ENCODE results near the gene LYZL4. TPM values are rescaled to one million over a fixed set of nuclear protein-coding genes. Genes with fewer than 3 reads are reported as not detected.

The LYZL4 gene
- total and polyA plus RNA-seq, 2 of the 4 experiments (the other 2 are of a cell fraction) = not detected

GRCh38 chr3:42366550-42366949 lies 43.9 kb downstream of the LYZL4 start:
- dilution Hi-C loops (cut with HindIII; ENCODE audit: low sequenced_read_pairs, unreplicated experiment) (no loop called here), intact Hi-C loops (cut with micrococcal nuclease) (no loop called here), in situ Hi-C loops (cut with MboI; ENCODE audit: low sequenced_read_pairs) (no loop called here)
- H2BK15ac ChIP-seq (ENCODE audit: low read depth, low read length) = no peak overlapping the region
- no peak overlapping the region for H3K56ac ChIP-seq (ENCODE audit: extremely low read depth, insufficient read depth, low read length)
- H3K79me1 ChIP-seq (ENCODE audit: low read depth in 1 of 2, low read length in 2 of 2) = no peaks in the 10 kb centered on the region
- no peak overlapping the region for H3K27ac ChIP-seq (ENCODE audit: insufficient read depth, low read length)
- H3K23ac ChIP-seq (ENCODE audit: low read depth, low read length) = no peak overlapping the region
- no peak overlapping the region for H3K4me2 ChIP-seq (ENCODE audit: low read depth, low read length)
- ATAC-seq (ENCODE audit: low read depth) (no peak), DNase-seq (no peak)
- no peaks in the 10 kb centered on the region for H3K27me3 ChIP-seq (ENCODE audit: control insufficient read depth, insufficient read depth, low read length)
- no peak overlapping the region for H4K5ac ChIP-seq (ENCODE audit: low read depth, low read length)
- H3K4me3 ChIP-seq (ENCODE audit: insufficient read depth, low read depth, low read length) = no peak overlapping the region
- no peaks in the 10 kb centered on the region for H3K4me1 ChIP-seq (ENCODE audit: control insufficient read depth, insufficient read depth, low read length)
- ChIA-PET POLR2A (ENCODE audit: unreplicated experiment) (no interaction called here), CTCF (no interaction called here)
- H2BK20ac ChIP-seq (ENCODE audit: low read depth, low read length) = no peak overlapping the region
- no peaks in the 10 kb centered on the region for H4K20me1 ChIP-seq (ENCODE audit: insufficient read depth, low read length)
- no peak overlapping the region for H3K4ac ChIP-seq (ENCODE audit: low read depth, low read length)
- H2AFZ ChIP-seq (replicated peaks; ENCODE audit: low read length, poor library complexity) = no peak overlapping the region
- H3K9me3 ChIP-seq (ENCODE audit: control insufficient read depth, insufficient read depth, low read length) = 0 out of 2 replicates have a peak, but pooled peaks cover 2% of the 10 kb centered on the region
- no peak overlapping the region for H2BK5ac ChIP-seq (ENCODE audit: low read depth, low read length, poor library complexity, severe bottlenecking)
- 29% methylated on average over 1 of the region's 3 CpGs; no CpG with 5 or more reads in 1 of the 2 experiments for WGBS, 2 experiments (ENCODE audit: extremely low coverage in 2 of 2, insufficient read length in 1 of 2)
- H2AK9ac ChIP-seq (replicated peaks; ENCODE audit: low read depth, low read length, poor library complexity) = no peak overlapping the region
- H3K18ac ChIP-seq (ENCODE audit: low read depth, low read length) = no peak overlapping the region
- H3K9me1 ChIP-seq (ENCODE audit: insufficient read depth, low read length) = no peaks in the 10 kb centered on the region
- no peak for TF ChIP-seq CTCF (conservative IDR thresholded peaks at IDR 0.05; ENCODE audit: low read depth, low read length)
- no peak for TF ChIP-seq CHD1 (IDR thresholded peaks at IDR 0.05; ENCODE audit: low read depth, low read length)
- TF ChIP-seq ELK1 (IDR thresholded peaks at IDR 0.05; ENCODE audit: borderline replicate concordance, low read depth, low read length) = no peak
- no peak for TF ChIP-seq RAD21 (IDR thresholded peaks at IDR 0.05; ENCODE audit: low read length)
- TF ChIP-seq BHLHE40 (IDR thresholded peaks at IDR 0.05; ENCODE audit: low read depth, low read length) = no peak
- no peak for TF ChIP-seq NFE2L2 (IDR thresholded peaks at IDR 0.05; ENCODE audit: low read depth, low read length)
- TF ChIP-seq MXI1 (IDR thresholded peaks at IDR 0.05; ENCODE audit: borderline replicate concordance, low read depth, low read length) = no peak
- TF ChIP-seq RCOR1 (IDR thresholded peaks at IDR 0.05; ENCODE audit: insufficient replicate concordance, low read length) = no peak
- TF ChIP-seq SMC3 (IDR thresholded peaks at IDR 0.05; ENCODE audit: low read depth, low read length) = no peak
- TF ChIP-seq POLR2A (IDR thresholded peaks at IDR 0.05; ENCODE audit: low read depth, low read length) = no peak
- no peak for TF ChIP-seq MAZ (IDR thresholded peaks at IDR 0.05; ENCODE audit: borderline replicate concordance, low read depth, low read length)
- TF ChIP-seq MAFK (IDR thresholded peaks at IDR 0.05; ENCODE audit: low read depth, low read length) = no peak
- TF ChIP-seq CEBPB (IDR thresholded peaks at IDR 0.05; ENCODE audit: low read depth, low read length) = no peak
- TF ChIP-seq FOS (IDR thresholded peaks at IDR 0.05; ENCODE audit: low read depth, low read length) = no peak
- no peak for TF ChIP-seq RFX5 (IDR thresholded peaks at IDR 0.05; ENCODE audit: low read depth, low read length)
- no peak for TF ChIP-seq USF2 (IDR thresholded peaks at IDR 0.05; ENCODE audit: low read depth, low read length)
- no peak overlapping the region for H2AK5ac ChIP-seq (ENCODE audit: low read depth, low read length)
- H3K14ac ChIP-seq (replicated peaks; ENCODE audit: low read depth, low read length) = no peak overlapping the region
- no peaks in the 10 kb centered on the region for H3K36me3 ChIP-seq (ENCODE audit: control insufficient read depth, insufficient read depth, low read length)
- no peak overlapping the region for H4K8ac ChIP-seq (ENCODE audit: low read depth in 2 of 2, low read length in 2 of 2)
- H3K9ac ChIP-seq (ENCODE audit: low read depth, low read length) = no peak overlapping the region
- no peak overlapping the region for H4K91ac ChIP-seq (ENCODE audit: insufficient read depth, low read depth, low read length)
- no peak overlapping the region for H2BK120ac ChIP-seq (ENCODE audit: low read depth, low read length)
- BruUV-seq (replicated peaks) = no TSS peak

Measured in IMR-90 (cell line).